K562 (cell line): ENCODE data around the gene FGD6. TPM values are rescaled to one million over a fixed set of nuclear protein-coding genes. Genes with fewer than 3 reads are reported as not detected.

Experiments
- ATAC-seq: fragments of 200-7000 bp; cut with Tn5 transposase; 3 replicates; pipeline ENCODE4 v1.9.1; 2020; ENCODE audit warnings: moderate library complexity
- BruUV-seq: library from RNA; stranded (reverse); fragments of 400-500 nt; replicated peaks from 2 replicates; lab custom pipeline; 2021; lab: Mats Ljungman, UMichigan
- CTCF ChIA-PET: fragments of 300-600 bp; formaldehyde crosslinking; extraction: SDS; loops from one replicate; lab custom pipeline; 2021; ENCODE audit warnings: low intra/inter-chr PET ratio; lab: Yijun Ruan, JAX
- POLR2A ChIA-PET: fragments of 300-600, 350-650 bp; sonication (Branson Sonifier 250); formaldehyde crosslinking; extraction: SDS; loops from one replicate; lab custom pipeline; 2021; ENCODE audit warnings: antibody characterized with exemption, inconsistent platforms; lab: Yijun Ruan, JAX
- DNase-seq, 4 experiments: peaks; one replicate each; pipeline versions ENCODE4 v3.0.0 to v3.0.0-alpha.2; 2011 to 2018; ENCODE audit warnings: low spot score in 3 of 4, mixed read lengths in 3 of 4; ENCODE audit errors: extremely low read depth in 1 of 4
- FAIRE-seq: peaks from 2 replicates; lab custom pipeline; 2011; peaks lifted over from hg19 to GRCh38; lab: Jason Lieb, UNC
- H2AFZ ChIP-seq: 2 replicates; pipeline ENCODE4 v1.6.0; 2011; ENCODE audit warnings: low read depth, low read length, control low read depth, inconsistent platforms
- H3K27ac ChIP-seq: fragments of 200-600 bp; 3 replicates; pipeline ENCODE4 v1.8.0; 2011; ENCODE audit warnings: low read depth, mild to moderate bottlenecking, control low read depth, inconsistent platforms, low read length, moderate library complexity, mixed read lengths; ENCODE audit errors: extremely low read depth
- H3K27me3 ChIP-seq, 2 experiments: fragments of 300-600 bp in 1 of 2; 2 replicates in 1 of 2; 3 replicates in 1 of 2; pipeline versions ENCODE4 v1.6.0 to v1.8.0; 2011; ENCODE audit warnings: inconsistent platforms in 2 of 2, low read length in 2 of 2, mild to moderate bottlenecking in 1 of 2, mixed read lengths in 1 of 2, moderate library complexity in 1 of 2; ENCODE audit not compliant: control insufficient read depth in 2 of 2, insufficient read depth in 2 of 2
- H3K36me3 ChIP-seq: fragments of 300-600 bp; 3 replicates; pipeline ENCODE4 v1.8.0; 2011; ENCODE audit warnings: mild to moderate bottlenecking, low read length, inconsistent platforms; ENCODE audit not compliant: control insufficient read depth, insufficient read depth
- H3K4me1 ChIP-seq, 2 experiments: fragments of 200-600 bp in 1 of 2; replicated peaks in 1 of 2; 2 replicates in 1 of 2; 3 replicates in 1 of 2; pipeline versions ENCODE4 v1.5.1 to v1.8.0; 2011; ENCODE audit warnings: inconsistent platforms in 2 of 2, low read length in 2 of 2, mild to moderate bottlenecking in 1 of 2, mixed read lengths in 1 of 2, moderate library complexity in 1 of 2; ENCODE audit not compliant: control insufficient read depth in 2 of 2, insufficient read depth in 2 of 2
- H3K4me2 ChIP-seq: 2 replicates; pipeline ENCODE4 v1.6.1; 2011; ENCODE audit warnings: low read length, control low read depth, inconsistent platforms, mixed read lengths; ENCODE audit not compliant: insufficient read depth
- H3K4me3 ChIP-seq: fragments of 200-600 bp; sonication (generic), shearing (Covaris generic); 2 replicates; pipeline ENCODE4 v1.5.1; 2016; ENCODE audit warnings: control low read depth, inconsistent platforms
- H3K79me2 ChIP-seq: fragments of 200-600 bp; 3 replicates; pipeline ENCODE4 v1.8.0; 2011; ENCODE audit warnings: low read length, inconsistent platforms; ENCODE audit not compliant: control insufficient read depth, insufficient read depth
- H3K9ac ChIP-seq, 2 experiments: 2 replicates each; pipeline versions ENCODE4 v1.6.0 to v1.6.1; 2011; ENCODE audit warnings: low read depth in 2 of 2, low read length in 2 of 2, control low read depth in 1 of 2, inconsistent platforms in 1 of 2, mild to moderate bottlenecking in 1 of 2, mixed read lengths in 1 of 2; ENCODE audit not compliant: insufficient read depth in 1 of 2
- H3K9me1 ChIP-seq: one replicate; pipeline ENCODE4 v1.6.0; 2011; ENCODE audit warnings: inconsistent platforms, mild to moderate bottlenecking, low read length, moderate library complexity; ENCODE audit not compliant: control insufficient read depth, insufficient read depth
- H3K9me3 ChIP-seq: replicated peaks from 2 replicates; pipeline ENCODE4 v1.5.1; 2011; ENCODE audit warnings: low read depth, low read length, inconsistent platforms; ENCODE audit not compliant: control insufficient read depth, insufficient read depth
- H4K20me1 ChIP-seq: replicated peaks from 2 replicates; pipeline ENCODE4 v1.6.1; 2011; ENCODE audit warnings: low read length, inconsistent platforms, mixed read lengths; ENCODE audit not compliant: control insufficient read depth, insufficient read depth
- CBFA2T3 ChIP-seq: fragments of 450-650 bp; IDR thresholded peaks from 2 replicates; pipeline ENCODE4 v1.6.1; 2017
- DIDO1 ChIP-seq: fragments of 450-650 bp; IDR thresholded peaks from 2 replicates; pipeline ENCODE4 v1.6.1; 2016; ENCODE audit warnings: low read depth, missing biosample characterization, missing genetic modification characterization
- NCOR1 ChIP-seq: fragments of 450-650 bp; IDR thresholded peaks from 2 replicates; pipeline ENCODE4 v1.6.1; 2016; ENCODE audit warnings: mild to moderate bottlenecking, moderate library complexity
- SPI1 ChIP-seq: IDR thresholded peaks from 2 replicates; pipeline ENCODE4 v1.6.1; 2011; ENCODE audit warnings: low read depth, low read length, control low read depth, borderline replicate concordance
- TAL1 ChIP-seq: fragments of 450-650 bp; IDR thresholded peaks from 2 replicates; pipeline ENCODE4 v1.6.1; 2016; ENCODE audit warnings: mild to moderate bottlenecking
- ZC3H11A ChIP-seq: IDR thresholded peaks from 2 replicates; pipeline ENCODE4 v1.6.1; 2012; ENCODE audit warnings: low read depth, low read length, improper control_type of control experiment
- ZNF24 ChIP-seq: fragments of 450-650 bp; IDR thresholded peaks from 2 replicates; pipeline ENCODE4 v1.6.1; 2016
- WGBS: fragments of 100-300 bp; shearing (Covaris generic); methylation state at CpG from one replicate; pipeline ENCODE4 v1.1.6; 2016; ENCODE audit warnings: low coverage, mixed read lengths; ENCODE audit not compliant: insufficient coverage; ENCODE audit errors: missing lambda C conversion rate; 5-methylcytosine and 5-hydroxymethylcytosine counted together
- in situ Hi-C: fragments of 300-500 bp; cut with MboI; formaldehyde crosslinking; loops from 4 replicates; pipeline ENCODE4 v1.15.0; 2018; ENCODE audit warnings: inconsistent platforms, mixed read lengths
- intact Hi-C: fragments of 100-400 bp; cut with micrococcal nuclease; formaldehyde crosslinking; loops from 2 replicates; pipeline ENCODE4 v1.14.2; 2022
- polyA plus RNA-seq, 8 experiments: library from polyadenylated mRNA; depleted of rRNA in 4 of 8; stranded (reverse) in 5 of 8; unstranded in 3 of 8; fragments of >200 nt; fragmentation: Nextera tagmentation in 2 of 8; fragmentation: Illumina TruSeq in 1 of 8; extraction: Ambion mirVana in 2 of 8; extraction: Trizol in 1 of 8; gene quantifications; 2 replicates each; pipeline versions ENCODE4 v1.2.1 to v1.2.3, GENCODE V29; 2011 to 2014; ENCODE audit warnings: inconsistent platforms in 1 of 8, missing spikeins in 1 of 8
- total RNA-seq, 7 experiments: library from RNA; depleted of rRNA in 6 of 7; stranded (reverse); fragments of >200 nt in 6 of 7; fragmentation: Illumina TruSeq in 2 of 7; extraction: Trizol in 2 of 7; gene quantifications; 2 replicates each; pipeline versions ENCODE4 v1.2.1 to v1.2.3, GENCODE V29; 2011 to 2021; ENCODE audit warnings: low replicate concordance in 1 of 7
- TF ChIP-seq, protein P1 (sequence below): fragments of 450-650 bp; IDR thresholded peaks from 2 replicates; pipeline ENCODE4 v1.6.1; 2014; ENCODE audit warnings: low read depth, mild to moderate bottlenecking, moderate library complexity, borderline replicate concordance

FGD6 gene
- total and polyA plus RNA-seq, 9 of the 15 experiments (the other 6 are each of a cell fraction or from before 2014, with no cell fraction given): 1.5 to 11.1 (median 5.8) TPM

- Histone ChIP-seq H3K4me1 (peaks cover 15 to 19% of the 10 kb centered on the region in 2 experiments), H4K20me1 (no peaks in the 10 kb centered on the region), H3K9me3 (no peaks in the 10 kb centered on the region), H3K4me2 (no peak overlapping the region), H3K27me3 (no peaks in the 10 kb centered on the region), H3K4me3 (no peak overlapping the region), H3K36me3 (peaks cover 3% of the 10 kb centered on the region; the same call in 2 of the 3 replicates), H2AFZ (no peak overlapping the region), H3K79me2 (peaks cover 70% of the 10 kb centered on the region)
- no peak for FAIRE-seq
- CTCF ChIA-PET: no interaction called here
- 24% methylated on average over 3 of the region's 3 CpGs for WGBS
- BruUV-seq: no TSS peak
- no peak for ATAC-seq
- no peak for DNase-seq
- in situ Hi-C loops: no loop called here
- TF ChIP-seq ZC3H11A: no peak
- peak; percentile 11; the same call in 1 of the 2 replicates for TF ChIP-seq CBFA2T3
- TF ChIP-seq, protein P1, sequence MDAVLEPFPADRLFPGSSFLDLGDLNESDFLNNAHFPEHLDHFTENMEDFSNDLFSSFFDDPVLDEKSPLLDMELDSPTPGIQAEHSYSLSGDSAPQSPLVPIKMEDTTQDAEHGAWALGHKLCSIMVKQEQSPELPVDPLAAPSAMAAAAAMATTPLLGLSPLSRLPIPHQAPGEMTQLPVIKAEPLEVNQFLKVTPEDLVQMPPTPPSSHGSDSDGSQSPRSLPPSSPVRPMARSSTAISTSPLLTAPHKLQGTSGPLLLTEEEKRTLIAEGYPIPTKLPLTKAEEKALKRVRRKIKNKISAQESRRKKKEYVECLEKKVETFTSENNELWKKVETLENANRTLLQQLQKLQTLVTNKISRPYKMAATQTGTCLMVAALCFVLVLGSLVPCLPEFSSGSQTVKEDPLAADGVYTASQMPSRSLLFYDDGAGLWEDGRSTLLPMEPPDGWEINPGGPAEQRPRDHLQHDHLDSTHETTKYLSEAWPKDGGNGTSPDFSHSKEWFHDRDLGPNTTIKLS: no peak
- TF ChIP-seq SPI1: peak; percentile 33; the same call in 1 of the 2 replicates
- TF ChIP-seq DIDO1 (tag): no peak
- TF ChIP-seq NCOR1: 0 out of 2 replicates have a peak, but pooled peaks have one; percentile 7
- peak; percentile 9; the same call in 1 of the 2 replicates for TF ChIP-seq TAL1
- TF ChIP-seq ZNF24: no peak
- TF ChIP-seq, all 486 proteins: peak for 4
- no peaks in the 10 kb centered on the region for H3K9me1 ChIP-seq
- intact Hi-C loops: no loop called here
- no peak overlapping the region for H3K27ac ChIP-seq
- H3K9ac ChIP-seq: no peak overlapping the region
- POLR2A ChIA-PET: no interaction called here
Measured at GRCh38 chr12:95227818-95228356, 10.6 kb upstream of the FGD6 start.
